GM12878 (cell line): ENCODE measurements around the gene CARMIL3. TPM values are rescaled to one million over a fixed set of nuclear protein-coding genes. Genes with fewer than 3 reads are reported as not detected.

ENCODE experiments used
- BMI1 ChIP-seq: fragments of 450-650 bp; IDR thresholded peaks from 2 replicates; pipeline ENCODE4 v1.6.1; 2016; ENCODE audit warnings: mild to moderate bottlenecking, moderate library complexity, borderline replicate concordance
- CREM ChIP-seq: IDR thresholded peaks from 2 replicates; pipeline ENCODE4 v1.6.1; 2014; ENCODE audit warnings: antibody characterized with exemption, low read depth
- EGR1 ChIP-seq, 2 experiments: IDR thresholded peaks; 1 replicate in 1 of 2; 2 replicates in 1 of 2; pipeline ENCODE4 v1.6.1; 2011 to 2012; ENCODE audit warnings: low read depth in 2 of 2, low read length in 2 of 2, borderline replicate concordance in 1 of 2, mild to moderate bottlenecking in 1 of 2, moderate library complexity in 1 of 2
- GATAD2B ChIP-seq: fragments of 450-650 bp; conservative IDR thresholded peaks from 2 replicates; pipeline ENCODE4 v1.6.1; 2017; ENCODE audit warnings: low read depth, mild to moderate bottlenecking, moderate library complexity
- IKZF2 ChIP-seq, 2 experiments: fragments of 450-650 bp; IDR thresholded peaks; 2 replicates each; pipeline ENCODE4 v1.6.1; 2017; ENCODE audit warnings: mild to moderate bottlenecking in 2 of 2, moderate library complexity in 2 of 2
- MEF2A ChIP-seq: IDR thresholded peaks from 2 replicates; pipeline ENCODE4 v1.6.1; 2011; ENCODE audit warnings: low read depth, mild to moderate bottlenecking, low read length, moderate library complexity; ENCODE audit not compliant: insufficient read depth
- MYB ChIP-seq: fragments of 150-350 bp; IDR thresholded peaks from 2 replicates; pipeline ENCODE4 v1.6.1; 2014; ENCODE audit warnings: mild to moderate bottlenecking, low read depth, low read length, borderline replicate concordance
- NBN ChIP-seq: fragments of 450-650 bp; IDR thresholded peaks from 2 replicates; pipeline ENCODE4 v1.6.1; 2016
- NRF1 ChIP-seq: conservative IDR thresholded peaks from 2 replicates; pipeline ENCODE4 v1.6.1; 2011; ENCODE audit warnings: mild to moderate bottlenecking, low read depth, low read length, improper control_type of control experiment
- RAD51 ChIP-seq: fragments of 450-650 bp; IDR thresholded peaks from 2 replicates; pipeline ENCODE4 v1.6.1; 2016; ENCODE audit warnings: moderate library complexity, mild to moderate bottlenecking, inconsistent platforms
- SIN3A ChIP-seq: IDR thresholded peaks from 2 replicates; pipeline ENCODE4 v1.6.1; 2012; ENCODE audit warnings: low read depth, low read length, improper control_type of control experiment
- SUPT20H ChIP-seq: IDR thresholded peaks from 2 replicates; pipeline ENCODE4 v1.6.1; 2011; ENCODE audit warnings: low read depth, mild to moderate bottlenecking, low read length, moderate library complexity, borderline replicate concordance; ENCODE audit not compliant: control insufficient read depth
- ZNF207 ChIP-seq: fragments of 450-650 bp; IDR thresholded peaks from 2 replicates; pipeline ENCODE4 v1.6.1; 2014; ENCODE audit warnings: antibody characterized with exemption, mild to moderate bottlenecking, borderline replicate concordance
- polyA plus RNA-seq, 11 experiments: library from polyadenylated mRNA; depleted of rRNA in 4 of 11; unstranded in 6 of 11; stranded (reverse) in 5 of 11; fragments of >200 nt; fragmentation: Nextera tagmentation in 4 of 11; fragmentation: Illumina TruSeq in 1 of 11; extraction: Ambion mirVana in 4 of 11; extraction: Trizol in 1 of 11; gene quantifications; 1 replicate in 1 of 11; 2 replicates in 10 of 11; pipeline versions ENCODE4 v1.2.1 to v1.2.3, GENCODE V29; 2011 to 2016; ENCODE audit warnings: inconsistent platforms in 2 of 11, missing spikeins in 2 of 11, low read depth in 1 of 11
- total RNA-seq, 4 experiments: library from RNA; depleted of rRNA in 3 of 4; stranded (reverse); fragments of >200 nt in 3 of 4; fragmentation: Illumina TruSeq in 1 of 4; extraction: Trizol in 1 of 4; gene quantifications; 2 replicates each; pipeline versions ENCODE4 v1.2.1 to v1.2.3, GENCODE V29; 2013 to 2021
- TF ChIP-seq, protein P1 (sequence below): IDR thresholded peaks from 2 replicates; pipeline ENCODE4 v1.6.1; 2012; ENCODE audit warnings: improper control_type of control experiment, low read depth, low read length; ENCODE audit not compliant: insufficient replicate concordance
- TF ChIP-seq, protein P2 (sequence below): fragments of 450-650 bp; IDR thresholded peaks from 2 replicates; pipeline ENCODE4 v1.6.1; 2017; ENCODE audit warnings: borderline replicate concordance
- TF ChIP-seq, protein P3 (sequence below): fragments of 450-650 bp; IDR thresholded peaks from 2 replicates; pipeline ENCODE4 v1.6.1; 2017; ENCODE audit warnings: mild to moderate bottlenecking, moderate library complexity
- TF ChIP-seq, protein P4 (sequence below): fragments of 450-650 bp; IDR thresholded peaks from 2 replicates; pipeline ENCODE4 v1.6.1; 2014; ENCODE audit warnings: mild to moderate bottlenecking

Gene CARMIL3
- total and polyA plus RNA-seq, 10 of the 15 experiments (the other 5 are each of a cell fraction or from before 2014, with no cell fraction given) = 0.09 to 0.32 (median 0.25) TPM; not detected in 3

DNA sequence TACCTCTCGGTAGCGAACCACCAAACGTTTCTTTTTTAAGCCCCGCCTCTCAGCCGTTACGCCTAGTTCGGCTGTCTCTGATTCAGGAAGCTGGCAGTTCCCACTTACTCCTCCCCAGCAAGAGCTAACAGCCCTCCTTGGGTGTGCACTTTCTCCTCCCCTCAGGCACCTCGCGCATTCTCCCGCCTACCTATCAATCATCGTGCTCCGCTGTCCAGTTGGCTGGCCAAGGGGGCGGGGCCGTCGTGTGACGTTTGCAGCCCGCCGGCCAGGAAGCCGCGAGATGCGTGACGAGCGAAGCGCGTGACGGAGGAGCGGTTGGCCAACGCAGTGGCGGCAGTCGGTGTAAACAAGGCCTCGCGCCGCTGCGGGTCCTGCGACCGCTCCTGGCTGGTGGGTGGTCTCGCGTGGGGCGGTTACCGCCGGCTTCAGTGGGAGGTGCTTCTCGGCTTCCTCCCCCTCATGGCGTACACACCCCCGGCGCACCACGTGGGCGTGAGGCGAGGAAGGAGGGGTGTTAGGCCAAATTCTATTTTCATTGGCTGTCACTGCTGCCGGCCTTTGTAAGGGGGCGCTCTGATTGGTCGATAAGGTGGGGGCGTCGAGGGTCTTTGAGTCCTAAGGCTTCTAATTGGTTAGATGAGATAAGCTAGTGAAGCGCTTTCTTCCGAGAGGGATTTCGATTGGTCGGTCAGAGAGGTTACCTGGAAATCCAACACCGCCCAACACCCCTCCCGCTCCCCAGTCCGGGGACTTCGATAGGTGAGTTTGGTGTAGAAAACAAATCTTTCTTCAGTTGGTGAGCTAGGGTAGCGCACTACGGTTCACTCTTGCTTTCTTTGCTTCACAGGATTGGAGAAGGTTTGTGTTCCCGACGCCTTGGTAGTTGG is 63.0 kb downstream of the CARMIL3 start, which contains the start of the genes DCAF11 and NRL (continued):
- TF ChIP-seq, protein P1, sequence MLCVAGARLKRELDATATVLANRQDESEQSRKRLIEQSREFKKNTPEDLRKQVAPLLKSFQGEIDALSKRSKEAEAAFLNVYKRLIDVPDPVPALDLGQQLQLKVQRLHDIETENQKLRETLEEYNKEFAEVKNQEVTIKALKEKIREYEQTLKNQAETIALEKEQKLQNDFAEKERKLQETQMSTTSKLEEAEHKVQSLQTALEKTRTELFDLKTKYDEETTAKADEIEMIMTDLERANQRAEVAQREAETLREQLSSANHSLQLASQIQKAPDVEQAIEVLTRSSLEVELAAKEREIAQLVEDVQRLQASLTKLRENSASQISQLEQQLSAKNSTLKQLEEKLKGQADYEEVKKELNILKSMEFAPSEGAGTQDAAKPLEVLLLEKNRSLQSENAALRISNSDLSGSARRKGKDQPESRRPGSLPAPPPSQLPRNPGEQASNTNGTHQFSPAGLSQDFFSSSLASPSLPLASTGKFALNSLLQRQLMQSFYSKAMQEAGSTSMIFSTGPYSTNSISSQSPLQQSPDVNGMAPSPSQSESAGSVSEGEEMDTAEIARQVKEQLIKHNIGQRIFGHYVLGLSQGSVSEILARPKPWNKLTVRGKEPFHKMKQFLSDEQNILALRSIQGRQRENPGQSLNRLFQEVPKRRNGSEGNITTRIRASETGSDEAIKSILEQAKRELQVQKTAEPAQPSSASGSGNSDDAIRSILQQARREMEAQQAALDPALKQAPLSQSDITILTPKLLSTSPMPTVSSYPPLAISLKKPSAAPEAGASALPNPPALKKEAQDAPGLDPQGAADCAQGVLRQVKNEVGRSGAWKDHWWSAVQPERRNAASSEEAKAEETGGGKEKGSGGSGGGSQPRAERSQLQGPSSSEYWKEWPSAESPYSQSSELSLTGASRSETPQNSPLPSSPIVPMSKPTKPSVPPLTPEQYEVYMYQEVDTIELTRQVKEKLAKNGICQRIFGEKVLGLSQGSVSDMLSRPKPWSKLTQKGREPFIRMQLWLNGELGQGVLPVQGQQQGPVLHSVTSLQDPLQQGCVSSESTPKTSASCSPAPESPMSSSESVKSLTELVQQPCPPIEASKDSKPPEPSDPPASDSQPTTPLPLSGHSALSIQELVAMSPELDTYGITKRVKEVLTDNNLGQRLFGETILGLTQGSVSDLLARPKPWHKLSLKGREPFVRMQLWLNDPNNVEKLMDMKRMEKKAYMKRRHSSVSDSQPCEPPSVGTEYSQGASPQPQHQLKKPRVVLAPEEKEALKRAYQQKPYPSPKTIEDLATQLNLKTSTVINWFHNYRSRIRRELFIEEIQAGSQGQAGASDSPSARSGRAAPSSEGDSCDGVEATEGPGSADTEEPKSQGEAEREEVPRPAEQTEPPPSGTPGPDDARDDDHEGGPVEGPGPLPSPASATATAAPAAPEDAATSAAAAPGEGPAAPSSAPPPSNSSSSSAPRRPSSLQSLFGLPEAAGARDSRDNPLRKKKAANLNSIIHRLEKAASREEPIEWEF = no peak
- TF ChIP-seq, protein P2, sequence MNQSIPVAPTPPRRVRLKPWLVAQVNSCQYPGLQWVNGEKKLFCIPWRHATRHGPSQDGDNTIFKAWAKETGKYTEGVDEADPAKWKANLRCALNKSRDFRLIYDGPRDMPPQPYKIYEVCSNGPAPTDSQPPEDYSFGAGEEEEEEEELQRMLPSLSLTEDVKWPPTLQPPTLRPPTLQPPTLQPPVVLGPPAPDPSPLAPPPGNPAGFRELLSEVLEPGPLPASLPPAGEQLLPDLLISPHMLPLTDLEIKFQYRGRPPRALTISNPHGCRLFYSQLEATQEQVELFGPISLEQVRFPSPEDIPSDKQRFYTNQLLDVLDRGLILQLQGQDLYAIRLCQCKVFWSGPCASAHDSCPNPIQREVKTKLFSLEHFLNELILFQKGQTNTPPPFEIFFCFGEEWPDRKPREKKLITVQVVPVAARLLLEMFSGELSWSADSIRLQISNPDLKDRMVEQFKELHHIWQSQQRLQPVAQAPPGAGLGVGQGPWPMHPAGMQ = peak; percentile 63; the same call in 1 of the 2 replicates
- TF ChIP-seq MYB (no peak), EGR1 (IDR thresholded peaks at IDR 0.05; ENCODE audit: borderline replicate concordance in 1 of 2, low read depth in 2 of 2, low read length in 2 of 2) (peak; percentile 45 to 88), MEF2A (no peak), NRF1 (peak; percentile 68), SUPT20H (no peak), IKZF2 (IDR thresholded peaks at IDR 0.05) (no peak), BMI1 (no peak), GATAD2B (peak; percentile 88), CREM (peak; percentile 97), SIN3A (peak; percentile 55), NBN (no peak; the same call in none of the 2 replicates), ZNF207 (peak; percentile 8; the same call in 1 of the 2 replicates), RAD51 (peak; percentile 94)
- TF ChIP-seq, protein P3, sequence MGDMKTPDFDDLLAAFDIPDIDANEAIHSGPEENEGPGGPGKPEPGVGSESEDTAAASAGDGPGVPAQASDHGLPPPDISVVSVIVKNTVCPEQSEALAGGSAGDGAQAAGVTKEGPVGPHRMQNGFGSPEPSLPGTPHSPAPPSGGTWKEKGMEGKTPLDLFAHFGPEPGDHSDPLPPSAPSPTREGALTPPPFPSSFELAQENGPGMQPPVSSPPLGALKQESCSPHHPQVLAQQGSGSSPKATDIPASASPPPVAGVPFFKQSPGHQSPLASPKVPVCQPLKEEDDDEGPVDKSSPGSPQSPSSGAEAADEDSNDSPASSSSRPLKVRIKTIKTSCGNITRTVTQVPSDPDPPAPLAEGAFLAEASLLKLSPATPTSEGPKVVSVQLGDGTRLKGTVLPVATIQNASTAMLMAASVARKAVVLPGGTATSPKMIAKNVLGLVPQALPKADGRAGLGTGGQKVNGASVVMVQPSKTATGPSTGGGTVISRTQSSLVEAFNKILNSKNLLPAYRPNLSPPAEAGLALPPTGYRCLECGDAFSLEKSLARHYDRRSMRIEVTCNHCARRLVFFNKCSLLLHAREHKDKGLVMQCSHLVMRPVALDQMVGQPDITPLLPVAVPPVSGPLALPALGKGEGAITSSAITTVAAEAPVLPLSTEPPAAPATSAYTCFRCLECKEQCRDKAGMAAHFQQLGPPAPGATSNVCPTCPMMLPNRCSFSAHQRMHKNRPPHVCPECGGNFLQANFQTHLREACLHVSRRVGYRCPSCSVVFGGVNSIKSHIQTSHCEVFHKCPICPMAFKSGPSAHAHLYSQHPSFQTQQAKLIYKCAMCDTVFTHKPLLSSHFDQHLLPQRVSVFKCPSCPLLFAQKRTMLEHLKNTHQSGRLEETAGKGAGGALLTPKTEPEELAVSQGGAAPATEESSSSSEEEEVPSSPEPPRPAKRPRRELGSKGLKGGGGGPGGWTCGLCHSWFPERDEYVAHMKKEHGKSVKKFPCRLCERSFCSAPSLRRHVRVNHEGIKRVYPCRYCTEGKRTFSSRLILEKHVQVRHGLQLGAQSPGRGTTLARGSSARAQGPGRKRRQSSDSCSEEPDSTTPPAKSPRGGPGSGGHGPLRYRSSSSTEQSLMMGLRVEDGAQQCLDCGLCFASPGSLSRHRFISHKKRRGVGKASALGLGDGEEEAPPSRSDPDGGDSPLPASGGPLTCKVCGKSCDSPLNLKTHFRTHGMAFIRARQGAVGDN = no peak
- TF ChIP-seq, protein P4, sequence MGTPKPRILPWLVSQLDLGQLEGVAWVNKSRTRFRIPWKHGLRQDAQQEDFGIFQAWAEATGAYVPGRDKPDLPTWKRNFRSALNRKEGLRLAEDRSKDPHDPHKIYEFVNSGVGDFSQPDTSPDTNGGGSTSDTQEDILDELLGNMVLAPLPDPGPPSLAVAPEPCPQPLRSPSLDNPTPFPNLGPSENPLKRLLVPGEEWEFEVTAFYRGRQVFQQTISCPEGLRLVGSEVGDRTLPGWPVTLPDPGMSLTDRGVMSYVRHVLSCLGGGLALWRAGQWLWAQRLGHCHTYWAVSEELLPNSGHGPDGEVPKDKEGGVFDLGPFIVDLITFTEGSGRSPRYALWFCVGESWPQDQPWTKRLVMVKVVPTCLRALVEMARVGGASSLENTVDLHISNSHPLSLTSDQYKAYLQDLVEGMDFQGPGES = peak; percentile 97
